GM21737 (cell line): ENCODE measurements around the gene TMEFF2.
"Not testable (repeated sequence)": the region's sequence is repeated elsewhere in the genome, so short reads cannot be mapped to it uniquely, and the experiment has no call there.

ENCODE experiments used
- ATAC-seq: cut with Tn5 transposase; IDR thresholded peaks from one replicate; pipeline ENCODE4 v1.9.1; 2021; ENCODE audit warnings: mild to moderate bottlenecking, moderate library complexity; ENCODE audit not compliant: unreplicated experiment

TMEFF2 gene

GRCh38 chr2:191941376-191941929, 253.3 kb downstream of the TMEFF2 start:
- no peak for ATAC-seq

- ATAC-seq = no peak
Measured at GRCh38 chr2:191938779-191939178, 256.0 kb downstream of the TMEFF2 start.

GRCh38 chr2:191936882-191937405, 257.8 kb downstream of the TMEFF2 start:
- ATAC-seq = no peak

- ATAC-seq = no peak
Measured at GRCh38 chr2:191935247-191935646, 259.5 kb downstream of the TMEFF2 start.

DNA sequence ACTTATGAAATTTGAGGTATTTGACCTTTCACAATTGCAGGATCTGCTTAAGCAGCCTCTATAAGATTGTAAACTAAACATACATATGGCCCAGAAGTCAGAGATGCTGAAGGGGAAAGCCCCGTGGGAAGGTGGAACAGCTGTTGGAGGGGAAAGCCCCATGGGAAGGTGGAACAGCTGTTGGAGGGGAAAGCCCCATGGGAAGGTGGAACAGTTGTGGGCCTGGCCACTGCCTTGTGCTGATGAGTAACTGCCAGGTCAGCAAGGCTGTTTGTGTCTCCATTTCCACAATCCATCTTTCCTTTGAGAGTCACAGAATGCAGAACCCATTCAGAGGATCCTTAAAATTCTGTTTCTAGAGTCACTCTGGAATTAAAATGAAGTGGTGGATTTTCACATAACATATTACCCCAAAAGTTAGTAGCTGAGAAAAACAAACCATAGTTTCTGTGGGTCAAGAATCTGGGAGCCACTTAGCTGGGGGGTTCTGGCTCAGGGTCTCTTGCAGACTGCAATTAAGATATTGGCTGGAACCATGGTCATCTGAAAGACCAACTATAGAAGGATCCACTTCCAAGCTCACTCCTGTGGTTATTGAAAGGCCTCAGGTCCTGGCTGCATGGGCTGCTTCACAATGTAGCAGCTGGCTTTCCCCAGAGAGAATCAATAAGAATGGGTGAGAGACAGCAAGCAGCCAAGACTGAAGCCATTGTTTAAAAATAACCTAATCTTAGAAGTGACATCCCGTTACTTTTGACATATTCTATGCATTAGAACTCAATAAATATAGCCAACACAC, 261.2 kb downstream of the TMEFF2 start:
- peak; percentile 93 for ATAC-seq

GRCh38 chr2:191932286-191932685, 262.4 kb downstream of the TMEFF2 start:
- ATAC-seq = no peak

DNA sequence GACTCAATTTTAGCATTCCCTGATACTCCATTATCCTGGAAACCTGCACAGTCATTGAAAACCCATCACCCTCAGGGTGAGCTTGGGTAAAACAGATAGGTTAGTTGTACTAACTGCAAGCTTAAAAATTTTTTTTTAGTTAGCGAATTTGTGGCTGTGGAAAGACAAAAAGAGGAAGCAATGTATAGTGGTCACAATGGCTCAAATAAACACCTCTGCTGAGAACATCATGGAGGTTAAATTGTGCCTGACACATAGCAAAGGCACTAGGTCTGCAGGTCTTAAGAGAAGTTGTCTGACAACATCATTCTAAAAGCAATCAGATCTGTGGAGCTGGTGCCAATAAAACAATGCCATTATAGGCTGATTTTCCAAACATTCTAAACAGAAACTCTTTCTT, 263.4 kb downstream of the TMEFF2 start:
- ATAC-seq = no peak

GRCh38 chr2:191930205-191930604, 264.5 kb downstream of the TMEFF2 start:
- no peak for ATAC-seq

- ATAC-seq = no peak
Measured at GRCh38 chr2:191929288-191929687, 265.4 kb downstream of the TMEFF2 start.

DNA sequence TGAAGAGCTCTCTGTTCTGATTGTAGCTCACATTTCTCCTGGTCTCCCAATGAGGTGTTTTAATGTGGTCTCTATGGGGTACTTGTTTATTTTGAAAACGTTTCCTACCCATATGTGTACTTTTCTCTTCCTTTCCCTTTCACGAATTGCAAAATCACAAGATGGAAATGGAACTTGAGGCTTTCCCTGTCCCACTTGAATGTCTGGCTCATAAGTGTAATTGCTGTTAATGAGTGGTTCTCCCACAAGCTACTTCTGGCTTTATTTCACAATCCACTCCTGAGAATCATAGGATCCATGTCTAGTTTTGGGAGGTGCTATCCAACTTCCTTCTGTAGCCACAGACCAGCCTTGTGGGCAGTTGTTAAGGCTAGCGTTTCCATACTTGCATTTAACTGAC, 266.7 kb downstream of the TMEFF2 start:
- no peak for ATAC-seq

GRCh38 chr2:191927319-191927867, 267.3 kb downstream of the TMEFF2 start:
- ATAC-seq = no peak

DNA sequence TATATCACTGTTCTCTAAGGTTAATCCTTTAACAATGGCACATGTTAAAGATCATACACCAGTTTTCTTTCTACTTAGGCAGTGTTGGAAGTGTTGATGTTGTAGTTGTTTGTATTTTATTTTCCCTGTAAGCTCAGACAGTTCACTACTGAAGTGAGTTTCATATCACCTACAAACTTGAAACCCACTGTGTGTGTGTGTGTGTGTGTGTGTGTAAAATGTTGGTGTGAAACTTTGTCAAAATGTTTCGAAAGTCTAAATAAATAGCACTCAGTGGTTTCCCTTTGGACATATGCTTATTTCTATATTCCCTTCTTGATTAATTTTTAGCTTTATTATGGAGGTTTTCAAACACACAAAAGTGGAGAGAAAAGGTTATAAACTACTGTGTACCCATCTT, 268.1 kb downstream of the TMEFF2 start:
- ATAC-seq = no peak

DNA sequence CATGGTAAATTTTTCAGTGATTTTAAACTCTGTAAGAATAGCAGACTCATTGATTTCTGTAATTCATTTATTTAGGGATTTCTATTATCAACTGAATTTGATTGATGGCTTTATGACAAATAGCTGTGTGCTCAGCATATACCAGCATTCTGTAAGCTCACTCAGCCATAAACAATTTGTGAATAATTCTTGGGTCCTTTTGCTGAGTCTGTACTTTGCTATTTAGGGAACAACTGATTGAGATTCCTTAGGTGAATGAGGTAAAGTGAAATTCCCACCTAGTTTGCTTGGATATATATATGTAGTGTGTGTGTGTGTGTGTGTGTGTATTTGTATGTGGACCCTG, 271.1 kb downstream of the TMEFF2 start:
- no peak for ATAC-seq

- ATAC-seq = peak; percentile 91
Measured at GRCh38 chr2:191922736-191923651, 271.7 kb downstream of the TMEFF2 start.

- not testable (repeated sequence) for ATAC-seq
Measured at GRCh38 chr2:191921650-191922049, 273.1 kb downstream of the TMEFF2 start.

GRCh38 chr2:191920502-191920901, 274.2 kb downstream of the TMEFF2 start:
- no peak for ATAC-seq

DNA sequence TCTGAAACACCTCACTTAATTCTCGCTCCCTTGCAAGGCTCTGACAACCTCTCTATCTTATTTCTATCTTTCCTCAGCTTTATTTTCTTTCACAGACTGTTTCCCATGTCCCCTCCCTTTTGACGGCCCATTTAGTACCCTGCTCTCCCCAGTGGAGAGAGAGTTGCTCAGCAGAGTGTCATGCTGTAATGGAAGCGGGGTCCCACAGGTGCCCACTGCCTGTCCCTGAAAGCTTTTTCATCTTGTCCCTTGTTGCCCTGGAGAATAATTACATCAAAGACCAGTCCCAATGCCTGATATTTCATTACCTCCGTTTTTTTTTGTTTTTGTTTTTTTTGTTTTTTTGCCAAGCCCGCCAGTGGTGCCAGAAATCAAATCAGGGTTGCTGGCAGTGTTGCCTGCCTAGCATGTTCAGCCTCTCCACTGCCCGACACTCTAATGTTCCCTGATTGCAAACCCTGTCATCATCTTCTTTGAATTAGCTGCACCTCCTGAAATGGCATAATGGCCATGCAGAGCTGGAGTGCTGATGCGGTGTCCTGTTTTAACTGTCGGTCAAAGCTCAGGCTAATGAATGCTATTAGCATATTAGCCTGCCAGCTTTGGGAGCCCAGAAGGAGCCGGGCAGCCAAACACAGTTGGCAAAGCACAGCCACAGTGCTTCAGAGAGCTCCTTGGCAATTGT, 276.6 kb downstream of the TMEFF2 start:
- no peak for ATAC-seq

DNA sequence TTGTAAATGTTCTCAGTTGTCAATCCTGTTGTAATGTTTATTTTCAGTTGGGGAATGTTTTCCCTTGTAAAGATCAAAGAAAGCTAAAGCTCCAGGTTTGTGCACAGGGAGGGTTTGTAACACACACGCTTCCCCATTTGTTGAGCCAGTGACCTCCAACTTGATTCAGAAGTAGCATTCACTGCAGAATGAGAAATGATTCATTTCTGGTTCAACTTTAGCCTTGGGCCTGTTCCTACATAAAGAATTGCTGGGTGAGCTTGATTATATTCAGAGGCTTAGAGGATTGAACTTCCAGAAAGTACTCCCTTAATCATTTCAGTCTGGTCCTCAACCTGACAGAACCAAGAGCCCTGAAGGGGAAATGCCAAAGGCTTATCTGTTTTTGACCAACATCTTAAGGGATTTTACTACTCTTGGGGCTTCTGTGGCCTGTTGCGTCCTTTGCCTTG, 277.3 kb downstream of the TMEFF2 start:
- no peak for ATAC-seq

DNA sequence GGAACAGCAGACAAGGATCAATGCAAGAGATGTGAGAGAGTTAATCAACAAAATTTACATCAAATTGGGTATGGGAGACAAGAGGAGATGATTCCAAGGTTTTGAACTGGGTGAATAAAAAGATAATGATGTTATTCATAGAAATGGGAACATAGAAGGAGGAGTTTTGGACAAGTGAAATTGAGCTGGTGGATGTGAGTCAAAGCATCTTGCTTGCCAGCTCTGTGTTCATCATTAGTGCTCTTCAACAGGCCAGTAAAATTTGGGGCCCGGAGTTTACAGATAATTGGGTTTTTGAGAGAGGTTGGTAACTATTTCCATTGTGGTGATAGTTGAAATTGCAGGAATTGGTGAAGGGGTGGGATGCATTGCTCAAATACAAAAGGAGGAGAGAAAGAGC, 277.9 kb downstream of the TMEFF2 start:
- ATAC-seq = no peak

DNA sequence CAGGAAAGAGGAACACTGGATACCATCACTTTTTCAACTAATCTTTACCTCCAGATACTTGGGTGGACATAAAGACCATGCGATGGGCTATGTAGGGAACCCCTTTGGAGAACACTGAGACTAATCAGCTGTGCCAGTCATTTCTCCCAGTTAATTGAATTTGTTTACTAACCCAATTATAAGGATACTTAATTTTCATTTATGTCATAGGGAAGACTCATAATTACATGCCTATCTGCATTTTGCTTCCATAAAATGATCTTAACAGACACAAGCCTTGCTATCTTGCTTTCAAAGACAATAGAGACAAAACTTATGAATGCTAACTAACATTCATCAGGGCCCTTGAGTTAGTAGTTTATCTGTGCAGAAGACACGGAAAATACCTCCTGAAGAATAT, 279.0 kb downstream of the TMEFF2 start:
- ATAC-seq = no peak

DNA sequence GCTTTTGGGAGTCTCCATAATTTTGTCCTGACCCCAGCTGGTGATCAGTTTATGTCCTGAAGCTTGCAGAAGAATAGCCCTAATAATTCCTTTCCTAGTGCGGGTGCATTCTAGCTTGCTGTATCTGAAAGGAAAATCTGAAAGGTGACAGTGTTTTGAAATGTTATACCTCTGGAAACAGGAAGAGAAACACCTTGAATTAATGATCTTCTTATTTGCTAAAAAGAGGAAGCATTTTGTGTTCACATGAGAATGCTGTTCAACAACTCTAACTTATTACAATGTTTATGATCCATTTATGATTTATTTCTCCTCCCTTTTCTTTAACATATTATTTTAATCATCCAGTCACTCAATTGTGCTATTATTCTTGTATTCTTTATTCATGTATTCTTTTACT, 280.9 kb downstream of the TMEFF2 start:
- no peak for ATAC-seq
